Measurements from ENCODE around the gene SLC43A1. TPM values are rescaled to one million over a fixed set of nuclear protein-coding genes. Genes with fewer than 3 reads are reported as not detected.

SLC43A1 gene
- total RNA-seq, 1 experiment from 2014 or later = 11.8 TPM

DNA sequence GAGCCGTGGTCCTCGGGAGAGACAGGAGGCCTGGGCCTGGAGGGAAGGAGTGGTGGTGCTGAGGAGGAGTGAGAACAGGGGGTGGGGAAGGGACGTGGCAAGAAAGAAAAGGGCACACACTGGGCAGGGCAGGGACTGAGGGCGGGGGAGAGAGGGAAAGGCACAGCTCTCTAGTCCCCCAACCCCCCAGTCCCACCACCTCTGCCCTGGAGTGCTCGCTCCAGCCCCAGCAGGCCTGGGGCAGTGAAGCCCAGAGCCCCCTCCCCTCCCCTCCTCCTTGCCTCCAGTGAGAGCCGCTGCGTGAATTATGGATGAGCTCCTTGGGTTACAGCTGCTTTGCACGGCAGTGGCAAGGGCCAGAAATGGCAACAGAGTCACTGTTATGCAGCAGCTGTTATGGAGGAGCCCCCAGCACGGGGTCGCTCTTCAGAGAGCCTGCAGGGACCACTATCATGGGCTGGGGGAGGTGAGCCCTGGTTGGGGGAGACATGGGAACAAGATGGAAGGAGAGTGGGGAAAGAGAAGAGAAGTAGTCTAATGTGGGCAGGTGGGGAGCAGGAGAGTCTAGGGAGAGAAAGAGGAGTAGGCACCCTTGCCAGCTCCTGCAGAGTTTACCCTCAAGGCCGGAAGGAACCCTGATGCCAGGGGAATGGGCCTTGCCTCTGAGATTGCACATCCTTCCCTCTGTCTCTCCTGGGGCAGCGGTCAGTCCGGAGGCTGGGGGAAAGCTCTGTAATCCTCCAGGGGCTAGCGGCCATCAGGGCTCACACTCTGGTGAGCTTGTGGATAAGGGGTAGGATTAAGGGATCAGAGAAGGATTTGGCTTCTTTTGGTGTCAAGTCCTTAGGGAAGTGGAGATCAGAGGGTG lies 51.6 kb downstream of the SLC43A1 start:
- TF ChIP-seq EGR1 (IDR thresholded peaks at IDR 0.05; ENCODE audit: low read depth) (no peak), EZH2 (IDR thresholded peaks at IDR 0.05) (no peak), ELF1 (IDR thresholded peaks at IDR 0.05; ENCODE audit: borderline replicate concordance, low read depth) (no peak), SRF (IDR thresholded peaks at IDR 0.05; ENCODE audit: low read depth) (no peak)
- TF ChIP-seq, protein P1, sequence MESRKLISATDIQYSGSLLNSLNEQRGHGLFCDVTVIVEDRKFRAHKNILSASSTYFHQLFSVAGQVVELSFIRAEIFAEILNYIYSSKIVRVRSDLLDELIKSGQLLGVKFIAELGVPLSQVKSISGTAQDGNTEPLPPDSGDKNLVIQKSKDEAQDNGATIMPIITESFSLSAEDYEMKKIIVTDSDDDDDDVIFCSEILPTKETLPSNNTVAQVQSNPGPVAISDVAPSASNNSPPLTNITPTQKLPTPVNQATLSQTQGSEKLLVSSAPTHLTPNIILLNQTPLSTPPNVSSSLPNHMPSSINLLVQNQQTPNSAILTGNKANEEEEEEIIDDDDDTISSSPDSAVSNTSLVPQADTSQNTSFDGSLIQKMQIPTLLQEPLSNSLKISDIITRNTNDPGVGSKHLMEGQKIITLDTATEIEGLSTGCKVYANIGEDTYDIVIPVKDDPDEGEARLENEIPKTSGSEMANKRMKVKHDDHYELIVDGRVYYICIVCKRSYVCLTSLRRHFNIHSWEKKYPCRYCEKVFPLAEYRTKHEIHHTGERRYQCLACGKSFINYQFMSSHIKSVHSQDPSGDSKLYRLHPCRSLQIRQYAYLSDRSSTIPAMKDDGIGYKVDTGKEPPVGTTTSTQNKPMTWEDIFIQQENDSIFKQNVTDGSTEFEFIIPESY (IDR thresholded peaks at IDR 0.05; ENCODE audit: extremely low read depth, insufficient replicate concordance, low read length) = no peak
- DNase-seq (ENCODE audit: low read depth, low spot score) (no peak), ATAC-seq (no peak)
- H3K4me2 ChIP-seq (ENCODE audit: low read length) = no peak overlapping the region
- H3K9me3 ChIP-seq (ENCODE audit: control insufficient read depth in 1 of 2, insufficient read depth in 1 of 2, low read depth in 1 of 2, low read length in 2 of 2) = no peaks in the 10 kb centered on the region
- H3K9me2 ChIP-seq (ENCODE audit: insufficient read depth) = no peaks in the 10 kb centered on the region
- H3K9ac ChIP-seq (ENCODE audit: low read length) = no peak overlapping the region
- RAD21 ChIA-PET (ENCODE audit: low non-redundant PET in 1 of 2, low total read pairs in 2 of 2, uncharacterized antibody in 2 of 2, unreplicated experiment in 2 of 2) = interaction anchor here in 1 of 2 experiments (0.5 kb wide), 1 partner anchor 188 kb away, joined by 3 read pairs; no protein-coding TSS in a partner anchor
- CTCF ChIA-PET = interaction anchor here (1.1 kb wide), 1 partner anchor 16 kb away, joined by 3 read pairs; no protein-coding TSS in a partner anchor
- H3K27me3 ChIP-seq (ENCODE audit: insufficient read depth, low read length) = no peaks in the 10 kb centered on the region
- no peaks in the 10 kb centered on the region for H4K20me1 ChIP-seq (ENCODE audit: insufficient read depth)
- no peaks in the 10 kb centered on the region for H3K79me2 ChIP-seq (ENCODE audit: insufficient read depth, low read length)
- no peak overlapping the region for H3K4me3 ChIP-seq (replicated peaks in 1 of 2; ENCODE audit: low read depth in 1 of 2, low read length in 2 of 2)
- BruUV-seq (replicated peaks) = no TSS peak
- no peak overlapping the region for H3K27ac ChIP-seq (ENCODE audit: low read depth, low read length)
- H2AFZ ChIP-seq (ENCODE audit: low read depth, low read length, poor library complexity, severe bottlenecking) = no peak overlapping the region
- intact Hi-C loops (cut with micrococcal nuclease) = no loop called here
- H3K36me3 ChIP-seq (ENCODE audit: control insufficient read depth in 1 of 2, insufficient read depth in 2 of 2, low read length in 2 of 2) = no peaks in the 10 kb centered on the region
- peaks cover 8 to 23% of the 10 kb centered on the region in 2 experiments; a peak in 3 of 4 replicates for H3K4me1 ChIP-seq (ENCODE audit: control insufficient read depth in 1 of 2, insufficient read depth in 2 of 2, low read length in 2 of 2)
- POLR2A ChIA-PET = no interaction called here

DNA sequence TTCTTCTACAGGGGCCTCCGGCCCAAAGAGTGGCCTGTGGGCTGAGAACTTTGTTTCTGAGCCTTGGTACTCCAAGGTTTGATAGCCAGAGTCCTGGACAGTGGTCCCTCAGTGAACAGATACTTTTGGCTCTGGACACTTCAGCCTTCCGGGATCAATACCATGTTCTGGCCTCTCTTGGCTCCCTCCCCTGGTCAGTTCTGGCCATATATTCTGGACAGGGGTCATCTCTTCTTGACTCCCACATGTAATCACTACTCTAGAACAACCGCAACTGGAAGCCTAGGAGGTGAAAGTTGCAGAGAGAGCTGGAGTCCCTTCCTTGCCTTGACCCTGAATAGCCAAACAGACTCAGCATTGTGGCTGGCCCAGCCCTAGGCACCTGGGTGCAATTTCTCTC lies 52.9 kb downstream of the SLC43A1 start:
- no peak overlapping the region for H2AFZ ChIP-seq (ENCODE audit: low read depth, low read length, poor library complexity, severe bottlenecking)
- no peaks in the 10 kb centered on the region for H4K20me1 ChIP-seq (ENCODE audit: insufficient read depth)
- no peaks in the 10 kb centered on the region for H3K27me3 ChIP-seq (ENCODE audit: insufficient read depth, low read length)
- H3K27ac ChIP-seq (ENCODE audit: low read depth, low read length) = no peak overlapping the region
- no peaks in the 10 kb centered on the region for H3K9me3 ChIP-seq (ENCODE audit: control insufficient read depth in 1 of 2, insufficient read depth in 1 of 2, low read depth in 1 of 2, low read length in 2 of 2)
- ChIA-PET POLR2A (no interaction called here), CTCF (interaction anchor here (1.1 kb wide), 1 partner anchor 17 kb away, joined by 3 read pairs; no protein-coding TSS in a partner anchor), RAD21 (ENCODE audit: low non-redundant PET in 1 of 2, low total read pairs in 2 of 2, uncharacterized antibody in 2 of 2, unreplicated experiment in 2 of 2) (no interaction called here)
- H3K36me3 ChIP-seq (ENCODE audit: control insufficient read depth in 1 of 2, insufficient read depth in 2 of 2, low read length in 2 of 2) = no peaks in the 10 kb centered on the region
- H3K4me1 ChIP-seq (ENCODE audit: control insufficient read depth in 1 of 2, insufficient read depth in 2 of 2, low read length in 2 of 2) = peaks cover 14 to 36% of the 10 kb centered on the region in 2 experiments; a peak in 3 of 4 replicates
- no TSS peak for BruUV-seq (replicated peaks)
- no peak overlapping the region for H3K9ac ChIP-seq (ENCODE audit: low read length)
- no peaks in the 10 kb centered on the region for H3K79me2 ChIP-seq (ENCODE audit: insufficient read depth, low read length)
- H3K4me2 ChIP-seq (ENCODE audit: low read length) = no peak overlapping the region
- ATAC-seq (no peak), DNase-seq (ENCODE audit: low read depth, low spot score) (no peak)
- TF ChIP-seq, protein P2, sequence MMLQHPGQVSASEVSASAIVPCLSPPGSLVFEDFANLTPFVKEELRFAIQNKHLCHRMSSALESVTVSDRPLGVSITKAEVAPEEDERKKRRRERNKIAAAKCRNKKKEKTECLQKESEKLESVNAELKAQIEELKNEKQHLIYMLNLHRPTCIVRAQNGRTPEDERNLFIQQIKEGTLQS (IDR thresholded peaks at IDR 0.05) = no peak
- TF ChIP-seq CBX3 (IDR thresholded peaks at IDR 0.05; ENCODE audit: low read depth) = no peak
- TF ChIP-seq RAD21 (IDR thresholded peaks at IDR 0.05; ENCODE audit: low read depth) = no peak
- TF ChIP-seq JUND (IDR thresholded peaks at IDR 0.05) = no peak
- TF ChIP-seq ZFX (IDR thresholded peaks at IDR 0.05) = no peak
- no peak for TF ChIP-seq ZNF274 (IDR thresholded peaks at IDR 0.05; ENCODE audit: low read depth, low read length)
- TF ChIP-seq, protein P3, sequence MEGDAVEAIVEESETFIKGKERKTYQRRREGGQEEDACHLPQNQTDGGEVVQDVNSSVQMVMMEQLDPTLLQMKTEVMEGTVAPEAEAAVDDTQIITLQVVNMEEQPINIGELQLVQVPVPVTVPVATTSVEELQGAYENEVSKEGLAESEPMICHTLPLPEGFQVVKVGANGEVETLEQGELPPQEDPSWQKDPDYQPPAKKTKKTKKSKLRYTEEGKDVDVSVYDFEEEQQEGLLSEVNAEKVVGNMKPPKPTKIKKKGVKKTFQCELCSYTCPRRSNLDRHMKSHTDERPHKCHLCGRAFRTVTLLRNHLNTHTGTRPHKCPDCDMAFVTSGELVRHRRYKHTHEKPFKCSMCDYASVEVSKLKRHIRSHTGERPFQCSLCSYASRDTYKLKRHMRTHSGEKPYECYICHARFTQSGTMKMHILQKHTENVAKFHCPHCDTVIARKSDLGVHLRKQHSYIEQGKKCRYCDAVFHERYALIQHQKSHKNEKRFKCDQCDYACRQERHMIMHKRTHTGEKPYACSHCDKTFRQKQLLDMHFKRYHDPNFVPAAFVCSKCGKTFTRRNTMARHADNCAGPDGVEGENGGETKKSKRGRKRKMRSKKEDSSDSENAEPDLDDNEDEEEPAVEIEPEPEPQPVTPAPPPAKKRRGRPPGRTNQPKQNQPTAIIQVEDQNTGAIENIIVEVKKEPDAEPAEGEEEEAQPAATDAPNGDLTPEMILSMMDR (IDR thresholded peaks at IDR 0.05 in 2 of 3, conservative IDR thresholded peaks at IDR 0.05 in 1 of 3; ENCODE audit: borderline replicate concordance in 1 of 3, insufficient read depth in 1 of 3, low read depth in 2 of 3, low read length in 2 of 3) = no peak
- no peak for TF ChIP-seq SRF (IDR thresholded peaks at IDR 0.05; ENCODE audit: low read depth)
- TF ChIP-seq EZH2phosphoT487 (IDR thresholded peaks at IDR 0.05; ENCODE audit: borderline replicate concordance) = no peak
- intact Hi-C loops (cut with micrococcal nuclease) = no loop called here
- no peak overlapping the region for H3K4me3 ChIP-seq (replicated peaks in 1 of 2; ENCODE audit: low read depth in 1 of 2, low read length in 2 of 2)
- H3K9me2 ChIP-seq (ENCODE audit: insufficient read depth) = no peaks in the 10 kb centered on the region
